ENCODE measurements around the gene CENPX.

Gene CENPX

DNA sequence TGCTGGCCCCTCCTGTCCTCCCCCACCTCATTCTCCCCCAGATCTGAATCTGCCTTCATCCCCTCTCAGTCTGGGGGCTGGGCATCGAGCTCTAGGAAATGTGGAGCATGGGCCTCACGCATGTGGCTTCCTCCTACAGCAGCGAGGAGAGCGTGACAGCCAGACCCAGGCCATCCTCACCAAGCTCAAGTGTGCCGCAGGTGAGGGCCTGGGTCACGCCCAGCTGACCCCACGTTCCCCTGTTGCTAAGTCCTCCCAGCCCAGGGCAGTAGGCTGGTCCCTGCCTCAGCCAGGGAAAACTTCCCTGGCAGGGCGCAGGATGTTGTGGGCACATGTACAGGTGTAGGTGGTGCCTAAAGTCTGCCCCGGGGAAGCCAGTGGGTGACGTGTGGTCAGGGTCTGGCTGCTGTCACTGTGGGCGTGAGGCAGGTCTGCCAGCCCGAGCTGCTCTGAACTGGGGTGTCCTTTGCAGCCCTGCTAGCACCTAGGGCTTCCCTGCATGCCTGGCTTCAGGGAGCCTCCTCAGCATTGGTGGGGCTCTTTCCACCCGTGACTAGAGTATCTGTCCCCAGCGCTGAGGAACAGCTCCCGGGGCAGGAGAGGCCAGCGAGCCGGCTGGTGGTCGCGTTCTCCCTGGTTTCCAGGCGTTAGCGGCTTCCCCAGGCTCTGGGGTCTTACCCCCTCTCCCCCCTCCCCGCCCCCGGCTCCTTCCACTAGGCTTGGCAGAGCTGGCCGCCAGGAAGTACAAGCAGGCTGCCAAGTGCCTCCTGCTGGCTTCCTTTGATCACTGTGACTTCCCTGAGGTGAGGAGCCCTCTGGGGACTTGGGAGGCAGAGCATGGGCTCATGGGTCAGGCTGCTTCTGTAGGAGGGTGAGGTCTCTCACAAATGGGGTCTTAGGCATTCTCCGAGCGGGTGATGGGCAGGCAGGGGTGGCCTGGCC is 32.6 kb upstream of the CENPX start:
- TF ChIP-seq, protein P1, sequence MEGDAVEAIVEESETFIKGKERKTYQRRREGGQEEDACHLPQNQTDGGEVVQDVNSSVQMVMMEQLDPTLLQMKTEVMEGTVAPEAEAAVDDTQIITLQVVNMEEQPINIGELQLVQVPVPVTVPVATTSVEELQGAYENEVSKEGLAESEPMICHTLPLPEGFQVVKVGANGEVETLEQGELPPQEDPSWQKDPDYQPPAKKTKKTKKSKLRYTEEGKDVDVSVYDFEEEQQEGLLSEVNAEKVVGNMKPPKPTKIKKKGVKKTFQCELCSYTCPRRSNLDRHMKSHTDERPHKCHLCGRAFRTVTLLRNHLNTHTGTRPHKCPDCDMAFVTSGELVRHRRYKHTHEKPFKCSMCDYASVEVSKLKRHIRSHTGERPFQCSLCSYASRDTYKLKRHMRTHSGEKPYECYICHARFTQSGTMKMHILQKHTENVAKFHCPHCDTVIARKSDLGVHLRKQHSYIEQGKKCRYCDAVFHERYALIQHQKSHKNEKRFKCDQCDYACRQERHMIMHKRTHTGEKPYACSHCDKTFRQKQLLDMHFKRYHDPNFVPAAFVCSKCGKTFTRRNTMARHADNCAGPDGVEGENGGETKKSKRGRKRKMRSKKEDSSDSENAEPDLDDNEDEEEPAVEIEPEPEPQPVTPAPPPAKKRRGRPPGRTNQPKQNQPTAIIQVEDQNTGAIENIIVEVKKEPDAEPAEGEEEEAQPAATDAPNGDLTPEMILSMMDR (IDR thresholded peaks at IDR 0.05; ENCODE audit: extremely low read depth, insufficient read depth, missing control alignments): no peak
- in situ Hi-C loops (cut with MboI; ENCODE audit: low pct_unique_long_range_greater_than_20kb, low sequenced_read_pairs, unreplicated experiment): no loop called here
- no peak for DNase-seq (ENCODE audit: low spot score)

- DNase-seq (ENCODE audit: low spot score): no peak
- in situ Hi-C loops (cut with MboI; ENCODE audit: low pct_unique_long_range_greater_than_20kb, low sequenced_read_pairs, unreplicated experiment): no loop called here
- TF ChIP-seq, protein P1 (IDR thresholded peaks at IDR 0.05; ENCODE audit: extremely low read depth, insufficient read depth, missing control alignments): no peak
These were observed 31.8 kb upstream of the CENPX start for GRCh38 chr17:82054351-82055022.

DNA sequence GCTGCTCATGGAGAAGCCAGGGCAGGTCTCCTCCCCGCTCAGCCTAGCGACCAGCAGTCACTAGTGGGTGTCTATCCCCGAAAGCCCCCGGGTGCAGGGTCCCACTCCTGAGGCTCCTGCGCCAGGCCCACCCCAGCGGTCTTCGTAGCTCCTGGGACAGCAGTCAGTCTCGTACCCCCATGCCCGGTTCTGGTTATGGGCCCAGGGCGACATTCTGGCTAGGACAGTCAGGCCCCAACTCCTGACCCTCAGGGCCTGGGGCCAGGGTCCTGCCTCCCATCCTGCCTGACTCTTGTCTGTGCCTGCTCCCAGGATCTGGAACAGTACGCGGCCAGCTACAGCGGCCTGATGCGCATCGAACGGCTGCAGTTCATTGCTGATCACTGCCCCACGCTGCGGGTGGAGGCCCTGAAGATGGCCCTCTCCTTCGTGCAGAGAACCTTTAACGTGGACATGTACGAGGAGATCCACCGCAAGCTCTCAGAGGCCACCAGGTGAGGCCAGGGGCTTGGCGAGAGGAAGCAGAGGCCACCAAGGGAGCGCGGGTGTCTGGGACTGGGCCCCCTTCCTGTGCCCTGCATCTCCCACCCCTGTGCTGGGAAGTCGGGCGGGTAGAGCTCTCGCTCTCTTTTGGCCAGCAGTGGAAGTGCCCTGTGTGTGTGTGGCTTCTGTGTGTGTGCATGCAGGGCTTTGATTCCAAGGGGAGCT is 31.0 kb upstream of the CENPX start:
- in situ Hi-C loops (cut with MboI; ENCODE audit: low pct_unique_long_range_greater_than_20kb, low sequenced_read_pairs, unreplicated experiment): no loop called here
- TF ChIP-seq, protein P1 (IDR thresholded peaks at IDR 0.05; ENCODE audit: extremely low read depth, insufficient read depth, missing control alignments): no peak
- no peak for DNase-seq (ENCODE audit: low spot score)

- TF ChIP-seq, protein P1 (IDR thresholded peaks at IDR 0.05; ENCODE audit: extremely low read depth, insufficient read depth, missing control alignments): no peak
- in situ Hi-C loops (cut with MboI; ENCODE audit: low pct_unique_long_range_greater_than_20kb, low sequenced_read_pairs, unreplicated experiment): no loop called here
- DNase-seq (ENCODE audit: low spot score): no peak
These were observed 30.5 kb upstream of the CENPX start for GRCh38 chr17:82053130-82053529.

DNA sequence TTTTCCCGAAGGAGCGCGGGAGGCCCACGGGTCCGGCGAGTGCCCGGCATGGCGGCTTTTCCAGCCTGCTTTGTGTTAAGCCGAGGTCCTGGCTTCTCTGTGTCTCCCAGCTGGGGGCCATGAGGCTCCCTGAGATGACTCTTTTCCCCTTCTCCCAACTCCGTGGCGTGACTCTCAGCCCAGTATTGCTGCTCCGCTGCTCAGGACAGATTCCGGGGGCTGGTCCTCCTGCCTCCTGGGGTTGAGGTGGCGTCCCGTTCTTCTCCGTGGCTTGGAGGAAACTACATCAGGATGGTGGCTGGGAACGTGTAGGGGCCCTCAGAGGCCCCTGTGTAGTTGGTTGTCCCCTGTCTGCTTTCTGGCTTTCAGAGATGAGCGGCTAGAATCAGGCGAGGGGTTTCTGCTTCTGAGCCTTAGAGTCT is 30.0 kb upstream of the CENPX start:
- in situ Hi-C loops (cut with MboI; ENCODE audit: low pct_unique_long_range_greater_than_20kb, low sequenced_read_pairs, unreplicated experiment): no loop called here

More for the DNA sequence above, 30.0 kb upstream of the CENPX start:
- no peak for DNase-seq (ENCODE audit: low spot score)
- TF ChIP-seq, protein P1 (IDR thresholded peaks at IDR 0.05; ENCODE audit: extremely low read depth, insufficient read depth, missing control alignments): no peak
